Measurements from ENCODE around the gene TMEM217.

TMEM217 gene

DNA sequence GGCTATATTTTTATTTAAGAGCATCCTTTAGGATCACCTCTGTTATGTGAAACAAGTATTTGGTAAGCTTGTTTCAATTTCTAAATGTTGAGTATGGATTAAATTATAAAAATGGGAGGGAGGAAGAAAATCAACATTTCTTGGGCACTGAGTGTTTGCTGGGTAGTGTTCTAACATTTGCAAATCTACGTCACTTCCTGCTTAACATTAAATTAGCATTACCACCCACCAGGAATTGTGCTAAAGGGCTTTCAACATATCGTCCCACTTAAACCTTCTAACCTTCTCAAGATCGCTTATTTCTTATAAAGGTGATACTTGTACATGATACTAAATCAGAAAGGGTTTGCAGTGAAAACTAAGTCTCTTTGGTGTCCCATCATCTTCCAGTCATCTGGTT lies 7.9 kb upstream of the TMEM217 start (continued):
- TF ChIP-seq, protein P1, sequence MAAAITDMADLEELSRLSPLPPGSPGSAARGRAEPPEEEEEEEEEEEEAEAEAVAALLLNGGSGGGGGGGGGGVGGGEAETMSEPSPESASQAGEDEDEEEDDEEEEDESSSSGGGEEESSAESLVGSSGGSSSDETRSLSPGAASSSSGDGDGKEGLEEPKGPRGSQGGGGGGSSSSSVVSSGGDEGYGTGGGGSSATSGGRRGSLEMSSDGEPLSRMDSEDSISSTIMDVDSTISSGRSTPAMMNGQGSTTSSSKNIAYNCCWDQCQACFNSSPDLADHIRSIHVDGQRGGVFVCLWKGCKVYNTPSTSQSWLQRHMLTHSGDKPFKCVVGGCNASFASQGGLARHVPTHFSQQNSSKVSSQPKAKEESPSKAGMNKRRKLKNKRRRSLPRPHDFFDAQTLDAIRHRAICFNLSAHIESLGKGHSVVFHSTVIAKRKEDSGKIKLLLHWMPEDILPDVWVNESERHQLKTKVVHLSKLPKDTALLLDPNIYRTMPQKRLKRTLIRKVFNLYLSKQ (tag by site-specific recombination; IDR thresholded peaks at IDR 0.05; ENCODE audit: borderline replicate concordance), result no peak
- TF ChIP-seq, protein P2, sequence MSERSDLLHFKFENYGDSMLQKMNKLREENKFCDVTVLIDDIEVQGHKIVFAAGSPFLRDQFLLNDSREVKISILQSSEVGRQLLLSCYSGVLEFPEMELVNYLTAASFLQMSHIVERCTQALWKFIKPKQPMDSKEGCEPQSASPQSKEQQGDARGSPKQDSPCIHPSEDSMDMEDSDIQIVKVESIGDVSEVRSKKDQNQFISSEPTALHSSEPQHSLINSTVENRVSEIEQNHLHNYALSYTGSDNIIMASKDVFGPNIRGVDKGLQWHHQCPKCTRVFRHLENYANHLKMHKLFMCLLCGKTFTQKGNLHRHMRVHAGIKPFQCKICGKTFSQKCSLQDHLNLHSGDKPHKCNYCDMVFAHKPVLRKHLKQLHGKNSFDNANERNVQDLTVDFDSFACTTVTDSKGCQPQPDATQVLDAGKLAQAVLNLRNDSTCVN (tag by site-specific recombination; optimal IDR thresholded peaks at IDR 0.05), result no peak
- TF ChIP-seq, protein P3, sequence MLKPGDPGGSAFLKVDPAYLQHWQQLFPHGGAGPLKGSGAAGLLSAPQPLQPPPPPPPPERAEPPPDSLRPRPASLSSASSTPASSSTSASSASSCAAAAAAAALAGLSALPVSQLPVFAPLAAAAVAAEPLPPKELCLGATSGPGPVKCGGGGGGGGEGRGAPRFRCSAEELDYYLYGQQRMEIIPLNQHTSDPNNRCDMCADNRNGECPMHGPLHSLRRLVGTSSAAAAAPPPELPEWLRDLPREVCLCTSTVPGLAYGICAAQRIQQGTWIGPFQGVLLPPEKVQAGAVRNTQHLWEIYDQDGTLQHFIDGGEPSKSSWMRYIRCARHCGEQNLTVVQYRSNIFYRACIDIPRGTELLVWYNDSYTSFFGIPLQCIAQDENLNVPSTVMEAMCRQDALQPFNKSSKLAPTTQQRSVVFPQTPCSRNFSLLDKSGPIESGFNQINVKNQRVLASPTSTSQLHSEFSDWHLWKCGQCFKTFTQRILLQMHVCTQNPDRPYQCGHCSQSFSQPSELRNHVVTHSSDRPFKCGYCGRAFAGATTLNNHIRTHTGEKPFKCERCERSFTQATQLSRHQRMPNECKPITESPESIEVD (tag by site-specific recombination; IDR thresholded peaks at IDR 0.05), result no peak
- TF ChIP-seq, protein P4, sequence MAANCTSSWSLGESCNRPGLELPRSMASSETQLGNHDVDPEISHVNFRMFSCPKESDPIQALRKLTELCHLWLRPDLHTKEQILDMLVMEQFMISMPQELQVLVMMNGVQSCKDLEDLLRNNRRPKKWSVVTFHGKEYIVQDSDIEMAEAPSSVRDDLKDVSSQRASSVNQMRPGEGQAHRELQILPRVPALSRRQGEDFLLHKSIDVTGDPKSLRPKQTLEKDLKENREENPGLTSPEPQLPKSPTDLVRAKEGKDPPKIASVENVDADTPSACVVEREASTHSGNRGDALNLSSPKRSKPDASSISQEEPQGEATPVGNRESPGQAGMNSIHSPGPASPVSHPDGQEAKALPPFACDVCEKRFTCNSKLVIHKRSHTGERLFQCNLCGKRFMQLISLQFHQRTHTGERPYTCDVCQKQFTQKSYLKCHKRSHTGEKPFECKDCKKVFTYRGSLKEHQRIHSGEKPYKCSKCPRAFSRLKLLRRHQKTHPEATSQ (tag by site-specific recombination; IDR thresholded peaks at IDR 0.05), result no peak
- TF ChIP-seq SCRT1 (tag by site-specific recombination; IDR thresholded peaks at IDR 0.05; ENCODE audit: borderline replicate concordance) (no peak), ZFP69B (tag by site-specific recombination; IDR thresholded peaks at IDR 0.05) (no peak), ZNF266 (tag by site-specific recombination; IDR thresholded peaks at IDR 0.05; ENCODE audit: low read depth) (no peak), REPIN1 (tag by site-specific recombination; IDR thresholded peaks at IDR 0.05; ENCODE audit: low read depth) (no peak)
- TF ChIP-seq, protein P5, sequence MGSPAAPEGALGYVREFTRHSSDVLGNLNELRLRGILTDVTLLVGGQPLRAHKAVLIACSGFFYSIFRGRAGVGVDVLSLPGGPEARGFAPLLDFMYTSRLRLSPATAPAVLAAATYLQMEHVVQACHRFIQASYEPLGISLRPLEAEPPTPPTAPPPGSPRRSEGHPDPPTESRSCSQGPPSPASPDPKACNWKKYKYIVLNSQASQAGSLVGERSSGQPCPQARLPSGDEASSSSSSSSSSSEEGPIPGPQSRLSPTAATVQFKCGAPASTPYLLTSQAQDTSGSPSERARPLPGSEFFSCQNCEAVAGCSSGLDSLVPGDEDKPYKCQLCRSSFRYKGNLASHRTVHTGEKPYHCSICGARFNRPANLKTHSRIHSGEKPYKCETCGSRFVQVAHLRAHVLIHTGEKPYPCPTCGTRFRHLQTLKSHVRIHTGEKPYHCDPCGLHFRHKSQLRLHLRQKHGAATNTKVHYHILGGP (tag by site-specific recombination; IDR thresholded peaks at IDR 0.05), result no peak

DNA sequence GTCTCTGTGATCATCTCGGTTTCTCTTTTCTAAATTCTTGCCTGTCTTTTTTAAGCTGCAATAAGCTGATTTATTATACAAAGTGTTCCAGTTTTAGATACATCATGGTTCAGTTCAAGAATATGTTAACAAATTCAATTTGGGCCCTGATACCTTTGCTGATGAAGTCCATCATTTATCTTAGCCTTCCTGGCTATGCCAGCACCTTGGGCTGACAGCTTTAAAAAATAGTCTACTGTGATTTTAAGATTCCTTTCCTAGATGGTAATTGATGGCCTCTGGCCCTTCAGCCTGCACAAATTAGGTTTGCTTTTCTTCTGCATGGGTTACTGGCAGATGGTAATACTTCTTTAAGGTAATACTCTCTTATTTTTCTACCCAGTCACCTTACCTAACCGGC lies 7.1 kb upstream of the TMEM217 start:
- ChIA-PET CTCF (interaction anchor here (0.9 to 1.3 kb wide), 5 partner anchors 8 to 274 kb away, joined by 3 to 7 read pairs (median 3); no protein-coding TSS in a partner anchor), POLR2A (no interaction called here)
- TF ChIP-seq ZFP69B (tag by site-specific recombination; IDR thresholded peaks at IDR 0.05) (no peak), ZNF654 (tag by site-specific recombination; IDR thresholded peaks at IDR 0.05; ENCODE audit: low read depth) (no peak), ZBTB17 (tag by site-specific recombination; IDR thresholded peaks at IDR 0.05) (no peak), MYNN (tag by site-specific recombination; IDR thresholded peaks at IDR 0.05; ENCODE audit: borderline replicate concordance) (no peak), GLIS2 (tag by site-specific recombination; IDR thresholded peaks at IDR 0.05) (no peak), ZNF184 (tag by site-specific recombination; IDR thresholded peaks at IDR 0.05) (no peak), ZNF501 (tag by site-specific recombination; IDR thresholded peaks at IDR 0.05) (no peak), REPIN1 (tag by site-specific recombination; IDR thresholded peaks at IDR 0.05; ENCODE audit: low read depth) (no peak), ZNF223 (tag by site-specific recombination; IDR thresholded peaks at IDR 0.05) (no peak), YY2 (tag by site-specific recombination; IDR thresholded peaks at IDR 0.05) (no peak), ZNF394 (tag by site-specific recombination; IDR thresholded peaks at IDR 0.05; ENCODE audit: borderline replicate concordance) (no peak), ZNF324 (tag by site-specific recombination; IDR thresholded peaks at IDR 0.05) (no peak), ZNF664 (tag by site-specific recombination; IDR thresholded peaks at IDR 0.05) (no peak), SALL2 (tag by site-specific recombination; IDR thresholded peaks at IDR 0.05; ENCODE audit: borderline replicate concordance) (no peak), PRDM1 (tag by site-specific recombination; IDR thresholded peaks at IDR 0.05) (no peak)
- TF ChIP-seq, protein P6, sequence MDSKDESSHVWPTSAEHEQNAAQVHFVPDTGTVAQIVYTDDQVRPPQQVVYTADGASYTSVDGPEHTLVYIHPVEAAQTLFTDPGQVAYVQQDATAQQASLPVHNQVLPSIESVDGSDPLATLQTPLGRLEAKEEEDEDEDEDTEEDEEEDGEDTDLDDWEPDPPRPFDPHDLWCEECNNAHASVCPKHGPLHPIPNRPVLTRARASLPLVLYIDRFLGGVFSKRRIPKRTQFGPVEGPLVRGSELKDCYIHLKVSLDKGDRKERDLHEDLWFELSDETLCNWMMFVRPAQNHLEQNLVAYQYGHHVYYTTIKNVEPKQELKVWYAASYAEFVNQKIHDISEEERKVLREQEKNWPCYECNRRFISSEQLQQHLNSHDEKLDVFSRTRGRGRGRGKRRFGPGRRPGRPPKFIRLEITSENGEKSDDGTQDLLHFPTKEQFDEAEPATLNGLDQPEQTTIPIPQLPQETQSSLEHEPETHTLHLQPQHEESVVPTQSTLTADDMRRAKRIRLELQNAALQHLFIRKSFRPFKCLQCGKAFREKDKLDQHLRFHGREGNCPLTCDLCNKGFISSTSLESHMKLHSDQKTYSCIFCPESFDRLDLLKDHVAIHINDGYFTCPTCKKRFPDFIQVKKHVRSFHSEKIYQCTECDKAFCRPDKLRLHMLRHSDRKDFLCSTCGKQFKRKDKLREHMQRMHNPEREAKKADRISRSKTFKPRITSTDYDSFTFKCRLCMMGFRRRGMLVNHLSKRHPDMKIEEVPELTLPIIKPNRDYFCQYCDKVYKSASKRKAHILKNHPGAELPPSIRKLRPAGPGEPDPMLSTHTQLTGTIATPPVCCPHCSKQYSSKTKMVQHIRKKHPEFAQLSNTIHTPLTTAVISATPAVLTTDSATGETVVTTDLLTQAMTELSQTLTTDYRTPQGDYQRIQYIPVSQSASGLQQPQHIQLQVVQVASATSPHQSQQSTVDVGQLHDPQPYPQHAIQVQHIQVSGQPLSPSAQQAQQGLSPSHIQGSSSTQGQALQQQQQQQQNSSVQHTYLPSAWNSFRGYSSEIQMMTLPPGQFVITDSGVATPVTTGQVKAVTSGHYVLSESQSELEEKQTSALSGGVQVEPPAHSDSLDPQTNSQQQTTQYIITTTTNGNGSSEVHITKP (tag by site-specific recombination; IDR thresholded peaks at IDR 0.05), result no peak
- H3K4me3 ChIP-seq (ENCODE audit: low read depth, low read length), result no peak overlapping the region
- peaks cover 4% of the 10 kb centered on the region; the same call in 1 of the 2 replicates for H3K4me1 ChIP-seq (ENCODE audit: control insufficient read depth, insufficient read depth, low read length)
- peaks cover 4 to 8% of the 10 kb centered on the region in 2 experiments; a peak in 2 of 3 replicates for H3K36me3 ChIP-seq (ENCODE audit: control insufficient read depth in 2 of 2, insufficient read depth in 1 of 2, low read length in 2 of 2)
- H3K27ac ChIP-seq (ENCODE audit: extremely low read depth, low read depth, low read length), result no peak overlapping the region
- no peaks in the 10 kb centered on the region for H3K9me3 ChIP-seq (ENCODE audit: control insufficient read depth, insufficient read depth, low read depth, low read length)
